GM19455 (cell line): ENCODE measurements around the gene ASS1.

ENCODE experiments used
- ATAC-seq: cut with Tn5 transposase; IDR thresholded peaks from one replicate; pipeline ENCODE4 v1.9.1; 2021; ENCODE audit not compliant: unreplicated experiment

Gene ASS1

GRCh38 chr9:130418776-130419175, 26.0 kb upstream of the ASS1 start:
- no peak for ATAC-seq

GRCh38 chr9:130419521-130420035, 25.2 kb upstream of the ASS1 start:
- ATAC-seq = no peak

GRCh38 chr9:130421154-130421801, 23.5 kb upstream of the ASS1 start:
- no peak for ATAC-seq

- no peak for ATAC-seq
Observed at GRCh38 chr9:130421802-130422276, 22.9 kb upstream of the ASS1 start.

- no peak for ATAC-seq
Observed at GRCh38 chr9:130422546-130422945, 22.2 kb upstream of the ASS1 start.

GRCh38 chr9:130423272-130423671, 21.5 kb upstream of the ASS1 start:
- ATAC-seq = no peak

- no peak for ATAC-seq
Observed at GRCh38 chr9:130424595-130425454, 19.9 kb upstream of the ASS1 start.

- no peak for ATAC-seq
Observed at GRCh38 chr9:130425741-130426466, 18.9 kb upstream of the ASS1 start.

- ATAC-seq = no peak
Observed at GRCh38 chr9:130426467-130426773, 18.3 kb upstream of the ASS1 start.

- no peak for ATAC-seq
Observed at GRCh38 chr9:130426883-130427282, 17.9 kb upstream of the ASS1 start.

GRCh38 chr9:130427326-130427725, 17.4 kb upstream of the ASS1 start:
- no peak for ATAC-seq

GRCh38 chr9:130428086-130428665, 16.6 kb upstream of the ASS1 start:
- ATAC-seq = no peak

- no peak for ATAC-seq
Observed at GRCh38 chr9:130429381-130429780, 15.4 kb upstream of the ASS1 start.

GRCh38 chr9:130429831-130430230, 14.9 kb upstream of the ASS1 start:
- no peak for ATAC-seq

GRCh38 chr9:130430232-130430631, 14.5 kb upstream of the ASS1 start:
- ATAC-seq = no peak

GRCh38 chr9:130430734-130431535, 13.8 kb upstream of the ASS1 start:
- no peak for ATAC-seq

GRCh38 chr9:130431536-130432303, 13.0 kb upstream of the ASS1 start:
- ATAC-seq = no peak

GRCh38 chr9:130432362-130432761, 12.4 kb upstream of the ASS1 start:
- ATAC-seq = no peak

- no peak for ATAC-seq
Observed at GRCh38 chr9:130432796-130433167, 12.0 kb upstream of the ASS1 start.
